ENCODE results near the gene ATG9B. TPM values are rescaled to one million over a fixed set of nuclear protein-coding genes. Genes with fewer than 3 reads are reported as not detected.

Gene ATG9B, protein sequence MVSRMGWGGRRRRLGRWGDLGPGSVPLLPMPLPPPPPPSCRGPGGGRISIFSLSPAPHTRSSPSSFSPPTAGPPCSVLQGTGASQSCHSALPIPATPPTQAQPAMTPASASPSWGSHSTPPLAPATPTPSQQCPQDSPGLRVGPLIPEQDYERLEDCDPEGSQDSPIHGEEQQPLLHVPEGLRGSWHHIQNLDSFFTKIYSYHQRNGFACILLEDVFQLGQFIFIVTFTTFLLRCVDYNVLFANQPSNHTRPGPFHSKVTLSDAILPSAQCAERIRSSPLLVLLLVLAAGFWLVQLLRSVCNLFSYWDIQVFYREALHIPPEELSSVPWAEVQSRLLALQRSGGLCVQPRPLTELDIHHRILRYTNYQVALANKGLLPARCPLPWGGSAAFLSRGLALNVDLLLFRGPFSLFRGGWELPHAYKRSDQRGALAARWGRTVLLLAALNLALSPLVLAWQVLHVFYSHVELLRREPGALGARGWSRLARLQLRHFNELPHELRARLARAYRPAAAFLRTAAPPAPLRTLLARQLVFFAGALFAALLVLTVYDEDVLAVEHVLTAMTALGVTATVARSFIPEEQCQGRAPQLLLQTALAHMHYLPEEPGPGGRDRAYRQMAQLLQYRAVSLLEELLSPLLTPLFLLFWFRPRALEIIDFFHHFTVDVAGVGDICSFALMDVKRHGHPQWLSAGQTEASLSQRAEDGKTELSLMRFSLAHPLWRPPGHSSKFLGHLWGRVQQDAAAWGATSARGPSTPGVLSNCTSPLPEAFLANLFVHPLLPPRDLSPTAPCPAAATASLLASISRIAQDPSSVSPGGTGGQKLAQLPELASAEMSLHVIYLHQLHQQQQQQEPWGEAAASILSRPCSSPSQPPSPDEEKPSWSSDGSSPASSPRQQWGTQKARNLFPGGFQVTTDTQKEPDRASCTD
- total RNA-seq = 10 to 100 TPM in 1 of 2 donors, 1 to 10 TPM in 1; 5.3 to 12.2 TPM
- total RNA-seq = 6.4 to 10.3 reads per million in 2 donors

DNA sequence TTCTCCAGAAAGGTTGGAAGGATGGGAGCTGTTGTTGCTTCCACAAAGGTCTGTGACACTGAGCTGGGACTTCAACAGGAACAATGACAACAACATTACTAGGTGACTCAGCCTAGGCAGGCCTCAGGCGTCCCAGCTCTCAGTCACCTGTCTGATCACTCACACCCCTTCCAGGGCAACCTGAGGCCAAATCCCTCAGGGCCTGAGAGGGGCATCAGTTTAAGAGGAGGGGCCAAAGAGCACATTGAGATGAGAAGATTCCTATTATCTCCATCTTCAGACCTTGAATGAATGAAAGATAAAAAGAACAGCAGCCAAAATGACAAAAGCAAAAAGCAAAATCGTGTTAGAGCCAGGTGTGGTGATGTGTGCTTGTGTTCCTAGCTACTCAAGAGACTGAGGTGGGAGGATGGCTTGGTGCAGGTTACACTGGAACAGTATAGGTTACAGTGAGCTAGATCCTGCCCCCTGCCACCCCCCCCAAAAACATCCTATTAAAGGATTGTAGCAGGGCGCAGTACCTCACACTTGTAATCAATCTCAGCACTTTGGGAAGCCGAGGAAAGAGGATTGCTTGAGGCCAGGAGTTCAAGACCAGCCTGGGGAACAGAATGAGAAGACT lies at the start of gene ATG9B:
Gene ATG9B (minus strand): TSS at position 60 of the 622 bp plus-strand sequence. CDS start 71 bp downstream, outside the sequence.
- ATAC-seq = no peak
- Mint-ChIP-seq H3K27me3 (peaks cover 6% of the 10 kb centered on the region), H3K36me3 (ENCODE audit: low read depth) (peaks cover 2% of the 10 kb centered on the region), H3K4me1 (peaks cover 13% of the 10 kb centered on the region), H3K4me3 (no peak within 1 kb of the TSS), H3K27ac (no peak within 1 kb of the TSS)
- H3K9me3 ChIP-seq (ENCODE audit: control insufficient read depth, low read length, poor library complexity, severe bottlenecking) = no peaks in the 10 kb centered on the region
- DNase-seq = no peak

DNA sequence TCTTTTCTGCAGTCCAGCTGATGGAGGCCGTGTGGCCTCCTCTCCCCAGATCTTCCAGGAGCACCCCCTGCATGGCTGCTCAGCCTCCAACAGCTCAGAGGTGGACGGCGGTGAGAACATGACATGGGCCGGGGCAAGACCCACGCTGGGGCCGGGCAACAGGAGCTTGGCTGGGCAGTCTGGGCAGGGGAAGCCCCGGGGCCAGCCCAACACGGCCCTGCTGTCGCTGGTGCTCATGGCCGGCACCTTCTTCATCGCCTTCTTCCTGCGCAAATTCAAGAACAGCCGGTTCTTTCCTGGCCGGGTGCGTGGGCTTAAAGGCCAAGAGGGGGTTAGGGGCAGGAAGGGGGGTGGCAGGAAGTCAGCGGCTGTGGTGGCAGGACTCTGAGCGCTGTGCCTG lies 49.7 kb upstream of the ATG9B start:
- Mint-ChIP-seq H3K36me3 (ENCODE audit: low read depth) (no peaks in the 10 kb centered on the region), H3K27ac (no peak overlapping the region), H3K4me1 (peaks cover 8% of the 10 kb centered on the region), H3K27me3 (no peaks in the 10 kb centered on the region), H3K4me3 (no peak overlapping the region)
- ATAC-seq (no peak), DNase-seq (no peak)
- no peaks in the 10 kb centered on the region for H3K9me3 ChIP-seq (ENCODE audit: control insufficient read depth, low read length, poor library complexity, severe bottlenecking)

DNA sequence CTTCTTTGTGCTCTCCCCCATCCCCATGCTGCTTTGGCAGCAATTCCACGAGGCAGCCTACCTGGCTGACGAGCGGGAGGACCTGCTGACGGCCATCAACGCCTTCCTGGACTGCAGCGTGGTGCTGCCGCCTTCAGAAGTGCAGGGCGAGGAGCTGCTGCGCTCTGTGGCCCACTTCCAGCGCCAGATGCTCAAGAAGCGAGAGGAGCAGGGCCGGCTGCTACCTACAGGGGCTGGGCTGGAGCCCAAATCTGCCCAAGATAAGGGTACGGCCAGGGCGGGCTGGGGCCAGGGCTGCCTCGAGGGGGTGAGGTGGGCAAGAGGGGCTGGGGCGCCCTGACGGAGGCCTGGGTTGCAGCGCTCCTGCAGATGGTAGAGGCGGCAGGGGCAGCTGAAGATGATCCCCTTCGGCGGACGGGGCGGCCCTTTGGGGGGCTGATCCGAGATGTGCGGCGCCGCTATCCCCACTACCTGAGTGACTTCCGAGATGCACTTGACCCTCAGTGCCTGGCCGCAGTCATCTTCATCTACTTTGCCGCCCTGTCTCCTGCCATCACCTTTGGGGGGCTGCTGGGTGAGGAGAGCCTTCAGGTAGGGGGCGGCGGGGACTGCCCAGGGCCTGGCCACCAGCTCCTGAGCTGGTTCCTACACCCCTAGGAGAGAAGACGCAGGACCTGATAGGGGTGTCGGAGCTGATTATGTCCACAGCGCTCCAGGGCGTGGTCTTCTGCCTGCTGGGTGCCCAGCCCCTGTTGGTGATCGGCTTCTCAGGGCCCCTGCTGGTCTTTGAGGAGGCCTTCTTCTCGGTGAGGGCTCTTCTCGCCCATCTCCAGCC lies 47.0 kb upstream of the ATG9B start:
- DNase-seq (no peak), ATAC-seq (no peak)
- H3K9me3 ChIP-seq (ENCODE audit: control insufficient read depth, low read length, poor library complexity, severe bottlenecking) = no peaks in the 10 kb centered on the region
- H3K36me3 Mint-ChIP-seq (ENCODE audit: low read depth) = no peaks in the 10 kb centered on the region
- H3K4me1 Mint-ChIP-seq = peaks cover 4% of the 10 kb centered on the region
- no peaks in the 10 kb centered on the region for H3K27me3 Mint-ChIP-seq
- no peak overlapping the region for H3K27ac Mint-ChIP-seq
- H3K4me3 Mint-ChIP-seq = no peak overlapping the region

DNA sequence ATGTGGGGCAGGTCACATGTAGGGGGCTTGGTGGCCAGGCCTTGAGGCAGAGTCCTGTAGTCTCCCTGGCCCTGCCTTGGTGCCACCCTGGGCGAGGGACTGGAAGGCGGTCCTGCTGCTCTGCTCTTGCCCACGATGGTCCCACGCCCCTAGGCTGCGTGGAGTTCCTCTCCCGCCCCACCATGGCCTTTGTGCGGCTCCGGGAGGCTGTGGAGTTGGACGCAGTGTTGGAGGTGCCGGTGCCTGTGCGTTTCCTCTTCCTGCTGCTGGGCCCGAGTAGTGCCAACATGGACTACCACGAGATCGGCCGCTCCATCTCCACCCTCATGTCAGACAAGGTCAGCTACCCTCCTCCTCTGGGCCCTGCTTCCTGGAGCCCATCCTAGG lies 46.3 kb upstream of the ATG9B start:
- Mint-ChIP-seq H3K27ac (no peak overlapping the region), H3K4me1 (peaks cover 4% of the 10 kb centered on the region), H3K36me3 (ENCODE audit: low read depth) (no peaks in the 10 kb centered on the region), H3K4me3 (no peak overlapping the region), H3K27me3 (no peaks in the 10 kb centered on the region)
- ATAC-seq (no peak), DNase-seq (no peak)
- no peaks in the 10 kb centered on the region for H3K9me3 ChIP-seq (ENCODE audit: control insufficient read depth, low read length, poor library complexity, severe bottlenecking)

DNA sequence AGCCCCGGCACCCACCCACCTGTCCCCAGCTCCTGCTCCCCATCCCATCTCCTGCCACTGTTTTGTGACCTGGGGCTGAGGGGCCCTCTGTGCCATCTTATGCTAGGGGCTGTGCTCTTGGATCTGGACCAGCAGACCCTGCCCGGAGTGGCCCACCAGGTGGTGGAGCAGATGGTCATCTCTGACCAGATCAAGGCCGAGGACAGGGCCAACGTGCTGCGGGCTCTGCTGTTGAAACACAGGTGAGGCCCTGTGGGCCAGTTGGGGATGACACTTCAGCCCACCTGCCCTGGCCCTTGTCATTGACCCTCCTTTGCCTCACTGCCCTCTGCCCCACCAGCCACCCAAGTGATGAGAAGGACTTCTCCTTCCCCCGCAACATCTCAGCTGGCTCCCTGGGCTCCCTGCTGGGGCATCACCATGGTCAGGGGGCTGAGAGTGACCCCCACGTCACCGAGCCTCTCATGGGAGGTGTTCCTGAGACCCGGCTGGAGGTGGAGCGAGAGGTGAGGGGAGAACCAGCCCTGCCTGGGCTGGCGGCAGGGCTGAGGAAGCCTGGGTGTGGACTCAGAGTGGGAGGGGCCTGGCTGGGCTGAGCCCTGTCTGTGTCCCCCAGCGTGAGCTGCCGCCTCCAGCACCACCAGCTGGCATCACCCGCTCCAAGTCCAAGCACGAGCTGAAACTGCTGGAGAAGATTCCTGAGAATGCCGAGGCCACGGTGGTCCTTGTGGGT lies 45.7 kb upstream of the ATG9B start:
- Mint-ChIP-seq H3K27ac (no peak overlapping the region), H3K36me3 (ENCODE audit: low read depth) (peaks cover 3% of the 10 kb centered on the region), H3K4me1 (peaks cover 5% of the 10 kb centered on the region), H3K27me3 (no peaks in the 10 kb centered on the region), H3K4me3 (no peak overlapping the region)
- DNase-seq (no peak), ATAC-seq (no peak)
- no peaks in the 10 kb centered on the region for H3K9me3 ChIP-seq (ENCODE audit: control insufficient read depth, low read length, poor library complexity, severe bottlenecking)

DNA sequence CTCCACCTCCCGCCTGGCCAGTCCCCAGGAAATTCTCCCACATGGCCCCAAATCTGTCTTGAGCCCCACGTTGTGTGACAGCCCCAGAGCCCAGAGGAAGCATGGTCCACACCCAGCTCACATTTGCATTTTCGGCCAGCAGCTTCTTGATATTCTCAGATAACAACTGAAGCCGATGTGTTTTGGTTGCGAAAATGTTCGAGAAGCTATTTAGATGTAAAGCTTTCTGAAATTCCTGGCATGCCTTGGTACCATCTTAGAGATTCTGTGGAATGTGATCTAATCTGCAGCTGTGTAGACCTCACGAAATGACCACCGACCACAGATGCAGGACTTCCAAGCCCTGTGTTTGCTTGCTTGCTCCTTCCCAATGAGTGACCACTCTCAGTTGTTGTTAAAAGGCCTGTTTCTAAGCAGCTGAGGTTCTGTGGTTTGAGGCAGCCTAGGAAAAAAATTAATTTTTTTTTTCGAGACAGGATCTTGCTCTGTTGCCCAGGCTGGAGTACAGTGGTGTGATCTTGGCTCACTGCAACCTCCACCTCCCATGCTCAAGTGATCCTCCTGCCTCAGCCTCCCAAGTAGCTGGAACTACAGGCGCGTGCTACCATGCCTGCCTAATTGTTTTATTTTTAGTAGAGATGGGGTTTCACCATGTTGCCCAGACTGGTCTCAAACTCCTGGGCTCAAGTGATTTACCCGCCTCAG lies 43.9 kb upstream of the ATG9B start:
- DNase-seq = no peak
- H3K9me3 ChIP-seq (ENCODE audit: control insufficient read depth, low read length, poor library complexity, severe bottlenecking) = no peaks in the 10 kb centered on the region
- no peak for ATAC-seq
- H3K36me3 Mint-ChIP-seq (ENCODE audit: low read depth) = peaks cover 3% of the 10 kb centered on the region
- peaks cover 5% of the 10 kb centered on the region for H3K4me1 Mint-ChIP-seq
- no peak overlapping the region for H3K4me3 Mint-ChIP-seq
- H3K27me3 Mint-ChIP-seq = no peaks in the 10 kb centered on the region
- no peak overlapping the region for H3K27ac Mint-ChIP-seq

DNA sequence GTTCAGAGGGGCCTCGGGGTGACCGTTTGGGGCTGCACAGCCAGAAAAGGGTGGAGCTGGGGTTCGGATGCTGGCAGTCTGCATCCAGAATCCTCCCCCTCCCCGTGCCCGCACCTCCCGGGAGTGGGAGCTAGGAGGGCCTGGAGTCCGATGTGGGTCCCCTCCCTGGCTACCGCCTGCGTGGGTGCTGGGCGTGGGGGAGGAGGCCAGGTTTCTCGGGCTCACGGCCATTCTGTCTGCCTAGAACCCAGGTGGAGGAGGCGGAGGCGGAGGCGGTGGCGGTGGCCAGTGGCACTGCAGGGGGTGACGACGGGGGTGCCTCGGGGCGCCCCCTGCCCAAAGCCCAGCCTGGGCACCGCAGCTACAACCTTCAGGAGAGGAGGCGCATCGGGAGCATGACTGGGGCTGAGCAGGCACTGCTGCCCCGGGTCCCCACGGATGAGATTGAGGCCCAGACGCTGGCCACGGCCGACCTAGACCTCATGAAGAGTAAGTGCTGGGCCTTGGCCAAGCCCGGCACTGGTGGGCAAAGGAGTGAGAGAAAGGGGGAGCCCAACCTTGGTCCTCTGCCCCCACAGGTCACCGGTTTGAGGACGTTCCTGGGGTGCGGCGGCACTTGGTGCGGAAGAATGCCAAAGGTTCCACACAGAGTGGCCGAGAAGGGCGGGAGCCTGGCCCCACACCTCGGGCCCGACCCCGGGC lies 42.1 kb upstream of the ATG9B start:
- no peak for ATAC-seq
- no peaks in the 10 kb centered on the region for H3K27me3 Mint-ChIP-seq
- H3K4me1 Mint-ChIP-seq = peaks cover 11% of the 10 kb centered on the region
- H3K36me3 Mint-ChIP-seq (ENCODE audit: low read depth) = peaks cover 3% of the 10 kb centered on the region
- DNase-seq = no peak
- H3K9me3 ChIP-seq (ENCODE audit: control insufficient read depth, low read length, poor library complexity, severe bottlenecking) = no peaks in the 10 kb centered on the region
- H3K27ac Mint-ChIP-seq = no peak overlapping the region
- no peak overlapping the region for H3K4me3 Mint-ChIP-seq

DNA sequence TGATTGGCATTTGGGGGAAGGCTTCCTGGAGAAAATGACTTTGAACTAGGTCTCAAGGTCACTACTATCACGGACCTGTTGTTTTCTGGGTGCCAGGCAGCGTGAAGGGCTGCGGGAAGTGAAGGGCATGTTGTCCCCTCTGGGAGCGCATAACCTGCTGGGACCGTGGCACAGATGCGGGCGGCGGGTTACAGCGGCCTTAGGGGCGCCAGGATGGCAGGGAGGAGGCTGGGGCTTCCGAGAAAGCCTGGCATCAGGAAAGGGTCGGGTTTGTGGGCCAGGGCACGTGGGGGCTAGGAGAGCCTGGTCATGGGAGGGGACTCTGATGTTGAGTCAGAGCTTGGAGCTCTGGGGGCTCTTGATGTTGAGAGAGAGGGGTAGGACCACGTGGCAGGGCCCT lies 41.2 kb upstream of the ATG9B start:
- H3K36me3 Mint-ChIP-seq (ENCODE audit: low read depth) = peaks cover 3% of the 10 kb centered on the region
- ATAC-seq (no peak), DNase-seq (no peak)
- no peaks in the 10 kb centered on the region for H3K9me3 ChIP-seq (ENCODE audit: control insufficient read depth, low read length, poor library complexity, severe bottlenecking)
- H3K27ac Mint-ChIP-seq = no peak overlapping the region
- peaks cover 15% of the 10 kb centered on the region for H3K4me1 Mint-ChIP-seq
- H3K4me3 Mint-ChIP-seq = peak overlapping the region; percentile 21
- no peaks in the 10 kb centered on the region for H3K27me3 Mint-ChIP-seq

DNA sequence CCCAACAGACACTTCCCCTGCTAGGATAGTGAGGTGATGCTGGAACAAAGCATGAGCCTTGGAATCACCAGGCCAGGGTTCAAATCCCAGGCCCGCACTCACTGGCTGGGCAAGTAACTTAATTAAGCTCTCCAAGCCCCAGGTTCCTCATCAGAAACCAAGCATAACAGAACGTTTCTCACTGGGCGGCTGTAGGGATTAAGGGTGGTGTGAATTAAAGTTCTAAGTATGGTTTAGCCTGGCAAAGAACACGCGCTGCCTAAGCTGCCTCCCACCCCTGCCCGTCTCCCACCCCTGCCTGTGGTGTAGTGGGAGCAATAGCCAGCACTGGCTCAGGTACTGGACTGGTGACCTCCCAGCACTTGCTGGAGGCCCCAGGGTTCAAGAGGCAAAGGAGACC lies 40.7 kb upstream of the ATG9B start:
- H3K4me1 Mint-ChIP-seq = peaks cover 15% of the 10 kb centered on the region
- no peak overlapping the region for H3K4me3 Mint-ChIP-seq
- DNase-seq (no peak), ATAC-seq (no peak)
- no peak overlapping the region for H3K27ac Mint-ChIP-seq
- H3K27me3 Mint-ChIP-seq = no peaks in the 10 kb centered on the region
- peaks cover 3% of the 10 kb centered on the region for H3K36me3 Mint-ChIP-seq (ENCODE audit: low read depth)
- no peaks in the 10 kb centered on the region for H3K9me3 ChIP-seq (ENCODE audit: control insufficient read depth, low read length, poor library complexity, severe bottlenecking)

DNA sequence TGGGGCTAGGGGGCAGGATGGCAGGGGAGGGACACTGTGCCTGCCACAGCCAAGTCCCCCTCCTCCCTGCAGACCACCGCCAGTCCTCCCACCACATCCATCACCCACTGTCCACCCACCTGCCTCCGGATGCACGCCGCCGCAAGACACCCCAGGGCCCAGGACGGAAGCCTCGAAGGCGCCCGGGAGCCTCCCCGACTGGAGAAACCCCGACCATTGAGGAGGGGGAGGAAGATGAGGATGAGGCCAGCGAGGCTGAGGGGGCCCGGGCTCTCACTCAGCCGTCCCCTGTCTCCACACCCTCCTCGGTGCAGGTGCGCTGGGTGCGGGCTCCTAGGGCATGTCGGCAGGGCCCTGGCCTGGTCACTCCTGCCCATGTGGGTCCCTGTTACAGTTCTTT lies 40.2 kb upstream of the ATG9B start:
- no peak overlapping the region for H3K27ac Mint-ChIP-seq
- H3K4me1 Mint-ChIP-seq = peaks cover 15% of the 10 kb centered on the region
- DNase-seq = no peak
- no peak for ATAC-seq
- no peak overlapping the region for H3K4me3 Mint-ChIP-seq
- peaks cover 3% of the 10 kb centered on the region for H3K36me3 Mint-ChIP-seq (ENCODE audit: low read depth)
- no peaks in the 10 kb centered on the region for H3K27me3 Mint-ChIP-seq
- no peaks in the 10 kb centered on the region for H3K9me3 ChIP-seq (ENCODE audit: control insufficient read depth, low read length, poor library complexity, severe bottlenecking)

DNA sequence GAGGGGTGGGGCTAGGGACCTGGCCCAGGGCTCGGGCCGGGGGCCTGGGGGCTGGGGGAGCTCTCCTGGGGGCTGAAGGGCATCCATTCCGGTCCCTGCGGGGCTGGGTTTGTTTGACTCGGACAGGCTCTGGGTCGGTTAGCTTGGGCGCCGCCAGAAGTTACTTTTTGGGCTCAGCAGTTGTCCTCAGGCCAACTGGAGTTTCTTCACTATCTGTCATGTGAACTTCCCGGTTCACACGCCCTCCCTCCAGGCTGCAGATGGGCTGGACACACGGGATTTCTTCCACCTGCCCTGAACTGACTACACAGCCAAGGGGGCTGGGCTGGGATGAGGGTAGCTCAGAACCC lies 38.9 kb upstream of the ATG9B start:
- H3K27ac Mint-ChIP-seq = no peak overlapping the region
- peaks cover 3% of the 10 kb centered on the region for H3K36me3 Mint-ChIP-seq (ENCODE audit: low read depth)
- no peak overlapping the region for H3K4me3 Mint-ChIP-seq
- H3K9me3 ChIP-seq (ENCODE audit: control insufficient read depth, low read length, poor library complexity, severe bottlenecking) = no peaks in the 10 kb centered on the region
- H3K4me1 Mint-ChIP-seq = peaks cover 21% of the 10 kb centered on the region
- no peak for ATAC-seq
- DNase-seq = no peak
- no peaks in the 10 kb centered on the region for H3K27me3 Mint-ChIP-seq

Data from T-helper 17 cell (primary cell).